IMR-90 (cell line): ENCODE data around the gene FUBP3. TPM values are rescaled to one million over a fixed set of nuclear protein-coding genes. Genes with fewer than 3 reads are reported as not detected.

Source experiments
- ATAC-seq: fragments of 200-7000 bp; cut with Tn5 transposase; 2 replicates; pipeline ENCODE4 v1.9.1; 2020; ENCODE audit warnings: low read depth, mild to moderate bottlenecking, moderate library complexity
- BruUV-seq: library from RNA; stranded (reverse); fragments of 400-500 nt; replicated peaks from 2 replicates; lab custom pipeline; 2021; lab: Mats Ljungman, UMichigan
- CTCF ChIA-PET: fragments of 300-600 bp; formaldehyde crosslinking; extraction: SDS; loops from one replicate; lab custom pipeline; 2021; ENCODE audit warnings: antibody characterized with exemption; lab: Yijun Ruan, JAX
- POLR2A ChIA-PET: fragments of 300-600 bp; sonication (Branson Sonifier 250); formaldehyde crosslinking; loops from one replicate; lab custom pipeline; 2022; ENCODE audit warnings: antibody characterized with exemption; ENCODE audit not compliant: unreplicated experiment; lab: Charles Lee
- DNase-seq: peaks from one replicate; pipeline ENCODE4 v3.0.0; 2013
- H2AFZ ChIP-seq: replicated peaks from 2 replicates; pipeline ENCODE3; 2013; ENCODE audit warnings: low read length, mild to moderate bottlenecking; ENCODE audit not compliant: poor library complexity
- H2AK5ac ChIP-seq: 2 replicates; pipeline ENCODE4 v1.6.1; 2013; ENCODE audit warnings: low read depth, low read length, inconsistent platforms
- H2AK9ac ChIP-seq: replicated peaks from 2 replicates; pipeline ENCODE3; 2013; ENCODE audit warnings: mild to moderate bottlenecking, low read depth, low read length, moderate library complexity; ENCODE audit not compliant: poor library complexity
- H2BK120ac ChIP-seq: 2 replicates; pipeline ENCODE4 v1.6.1; 2013; ENCODE audit warnings: low read depth, low read length, inconsistent platforms
- H2BK15ac ChIP-seq: 3 replicates; pipeline ENCODE4 v1.6.1; 2013; ENCODE audit warnings: low read depth, low read length, inconsistent platforms
- H2BK20ac ChIP-seq: 2 replicates; pipeline ENCODE4 v1.6.1; 2013; ENCODE audit warnings: low read depth, mild to moderate bottlenecking, inconsistent platforms, low read length, moderate library complexity
- H2BK5ac ChIP-seq: 2 replicates; pipeline ENCODE4 v1.6.1; 2013; ENCODE audit warnings: mild to moderate bottlenecking, low read depth, low read length, inconsistent platforms; ENCODE audit not compliant: poor library complexity, severe bottlenecking
- H3K14ac ChIP-seq: replicated peaks from 2 replicates; pipeline ENCODE4 v1.6.1; 2013; ENCODE audit warnings: low read depth, low read length, inconsistent platforms
- H3K18ac ChIP-seq: 2 replicates; pipeline ENCODE4 v1.6.1; 2013; ENCODE audit warnings: low read depth, low read length, control low read depth
- H3K23ac ChIP-seq: 2 replicates; pipeline ENCODE4 v1.6.1; 2013; ENCODE audit warnings: low read depth, low read length, inconsistent platforms
- H3K27ac ChIP-seq: 2 replicates; pipeline ENCODE4 v1.5.1; 2013; ENCODE audit warnings: mild to moderate bottlenecking, control low read depth, low read length; ENCODE audit not compliant: insufficient read depth
- H3K27me3 ChIP-seq: 2 replicates; pipeline ENCODE4 v1.6.1; 2013; ENCODE audit warnings: low read length; ENCODE audit not compliant: control insufficient read depth, insufficient read depth
- H3K36me3 ChIP-seq: 2 replicates; pipeline ENCODE4 v1.6.1; 2013; ENCODE audit warnings: low read length, mixed read lengths; ENCODE audit not compliant: control insufficient read depth, insufficient read depth
- H3K4ac ChIP-seq: 2 replicates; pipeline ENCODE4 v1.6.1; 2013; ENCODE audit warnings: low read depth, low read length, inconsistent platforms
- H3K4me1 ChIP-seq: 2 replicates; pipeline ENCODE4 v1.6.1; 2013; ENCODE audit warnings: low read length, mixed read lengths; ENCODE audit not compliant: control insufficient read depth, insufficient read depth
- H3K4me2 ChIP-seq: 2 replicates; pipeline ENCODE4 v1.6.1; 2013; ENCODE audit warnings: low read depth, mild to moderate bottlenecking, control low read depth, low read length, moderate library complexity
- H3K4me3 ChIP-seq: 2 replicates; pipeline ENCODE4 v1.5.1; 2013; ENCODE audit warnings: low read depth, mild to moderate bottlenecking, control low read depth, low read length, moderate library complexity; ENCODE audit not compliant: insufficient read depth
- H3K56ac ChIP-seq: 2 replicates; pipeline ENCODE4 v1.6.1; 2013; ENCODE audit warnings: low read length, inconsistent platforms; ENCODE audit not compliant: insufficient read depth; ENCODE audit errors: extremely low read depth
- H3K79me1 ChIP-seq, 2 experiments: 2 replicates each; pipeline ENCODE4 v1.6.1; 2013; ENCODE audit warnings: low read length in 2 of 2, inconsistent platforms in 1 of 2, low read depth in 1 of 2
- H3K9ac ChIP-seq: 2 replicates; pipeline ENCODE4 v1.6.1; 2013; ENCODE audit warnings: low read depth, low read length, control low read depth
- H3K9me1 ChIP-seq: 2 replicates; pipeline ENCODE4 v1.6.1; 2013; ENCODE audit warnings: low read length, inconsistent platforms; ENCODE audit not compliant: insufficient read depth
- H3K9me3 ChIP-seq: 2 replicates; pipeline ENCODE4 v1.6.1; 2013; ENCODE audit warnings: low read length; ENCODE audit not compliant: control insufficient read depth, insufficient read depth
- H4K20me1 ChIP-seq: 2 replicates; pipeline ENCODE4 v1.6.1; 2013; ENCODE audit warnings: low read length, inconsistent platforms; ENCODE audit not compliant: insufficient read depth
- H4K5ac ChIP-seq: 2 replicates; pipeline ENCODE4 v1.6.1; 2013; ENCODE audit warnings: mild to moderate bottlenecking, low read depth, low read length, control low read depth
- H4K8ac ChIP-seq, 2 experiments: 2 replicates each; pipeline ENCODE4 v1.6.1; 2013; ENCODE audit warnings: low read depth in 2 of 2, low read length in 2 of 2, control low read depth in 1 of 2, inconsistent platforms in 1 of 2
- H4K91ac ChIP-seq: 2 replicates; pipeline ENCODE4 v1.6.1; 2013; ENCODE audit warnings: low read depth, low read length, inconsistent platforms; ENCODE audit not compliant: insufficient read depth
- BHLHE40 ChIP-seq: fragments of 150-350 bp; IDR thresholded peaks from 2 replicates; pipeline ENCODE4 v1.6.1; 2016; ENCODE audit warnings: mild to moderate bottlenecking, low read depth, low read length
- CEBPB ChIP-seq: IDR thresholded peaks from 2 replicates; pipeline ENCODE4 v1.6.1; 2012; ENCODE audit warnings: low read depth, low read length, improper control_type of control experiment
- CHD1 ChIP-seq: IDR thresholded peaks from 2 replicates; pipeline ENCODE4 v1.6.1; 2012; ENCODE audit warnings: low read depth, low read length, improper control_type of control experiment
- FOS ChIP-seq: fragments of 150-350 bp; IDR thresholded peaks from 2 replicates; pipeline ENCODE4 v1.6.1; 2016; ENCODE audit warnings: low read depth, low read length
- MAFK ChIP-seq: IDR thresholded peaks from 2 replicates; pipeline ENCODE4 v1.6.1; 2012; ENCODE audit warnings: low read depth, low read length, improper control_type of control experiment
- MAZ ChIP-seq: IDR thresholded peaks from 2 replicates; pipeline ENCODE4 v1.6.1; 2012; ENCODE audit warnings: low read depth, mild to moderate bottlenecking, low read length, improper control_type of control experiment, moderate library complexity, borderline replicate concordance
- MXI1 ChIP-seq: IDR thresholded peaks from 2 replicates; pipeline ENCODE4 v1.6.1; 2012; ENCODE audit warnings: low read depth, mild to moderate bottlenecking, low read length, moderate library complexity, borderline replicate concordance
- NFE2L2 ChIP-seq: fragments of 150-350 bp; IDR thresholded peaks from 2 replicates; pipeline ENCODE4 v1.6.1; 2016; ENCODE audit warnings: low read depth, mild to moderate bottlenecking, low read length
- POLR2A ChIP-seq: IDR thresholded peaks from 2 replicates; pipeline ENCODE4 v1.6.1; 2012; ENCODE audit warnings: mild to moderate bottlenecking, low read depth, low read length
- RCOR1 ChIP-seq: IDR thresholded peaks from 2 replicates; pipeline ENCODE4 v1.6.1; 2012; ENCODE audit warnings: mild to moderate bottlenecking, low read length, improper control_type of control experiment; ENCODE audit not compliant: insufficient replicate concordance
- RFX5 ChIP-seq: IDR thresholded peaks from 2 replicates; pipeline ENCODE4 v1.8.0; 2012; ENCODE audit warnings: low read depth, mild to moderate bottlenecking, low read length, moderate library complexity
- SMC3 ChIP-seq: fragments of 150-350 bp; IDR thresholded peaks from 2 replicates; pipeline ENCODE4 v1.6.1; 2016; ENCODE audit warnings: low read depth, mild to moderate bottlenecking, antibody characterized with exemption, low read length, moderate library complexity
- WGBS, 2 experiments: methylation state at CpG; one replicate each; pipeline versions ENCODE4 v1.1.5 to v1.1.7; 2013; ENCODE audit warnings: missing lambda C conversion rate in 2 of 2; ENCODE audit not compliant: insufficient read length in 1 of 2; ENCODE audit errors: extremely low coverage in 2 of 2; 5-methylcytosine and 5-hydroxymethylcytosine counted together
- dilution Hi-C: fragments of 300-500 bp; cut with HindIII; formaldehyde crosslinking; loops from one replicate; pipeline ENCODE4 v1.14.3; 2018; ENCODE audit warnings: low sequenced_read_pairs; ENCODE audit not compliant: unreplicated experiment
- in situ Hi-C: fragments of 300-500 bp; cut with MboI; formaldehyde crosslinking; loops from 3 replicates; pipeline ENCODE4 v1.14.3; 2019; ENCODE audit warnings: low sequenced_read_pairs, inconsistent platforms, mixed read lengths
- intact Hi-C: fragments of 100-400 bp; cut with micrococcal nuclease; formaldehyde crosslinking; loops from 2 replicates; pipeline ENCODE4 v1.10.0; 2022
- polyA plus RNA-seq, 3 experiments: library from polyadenylated mRNA; depleted of rRNA; stranded (reverse); fragments of >200 nt; gene quantifications; 2 replicates each; pipeline ENCODE4 v1.2.3, GENCODE V29; 2012; ENCODE audit warnings: low replicate concordance in 1 of 3
- total RNA-seq: library from RNA; depleted of rRNA; stranded (reverse); fragments of >200 nt; gene quantifications from 2 replicates; pipeline ENCODE4 v1.2.3, GENCODE V29; 2012
- TF ChIP-seq, protein P1 (sequence below): fragments of 150-350 bp; IDR thresholded peaks from 2 replicates; pipeline ENCODE4 v1.6.1; 2016; ENCODE audit warnings: low read depth, mild to moderate bottlenecking, low read length, moderate library complexity, borderline replicate concordance
- TF ChIP-seq, protein P2 (sequence below): conservative IDR thresholded peaks from 2 replicates; pipeline ENCODE4 v1.5.1; 2012; ENCODE audit warnings: mild to moderate bottlenecking, low read depth, low read length, improper control_type of control experiment

Gene FUBP3
- total and polyA plus RNA-seq, 2 of the 4 experiments (the other 2 are of a cell fraction): 32.3 to 50.1 TPM

DNA sequence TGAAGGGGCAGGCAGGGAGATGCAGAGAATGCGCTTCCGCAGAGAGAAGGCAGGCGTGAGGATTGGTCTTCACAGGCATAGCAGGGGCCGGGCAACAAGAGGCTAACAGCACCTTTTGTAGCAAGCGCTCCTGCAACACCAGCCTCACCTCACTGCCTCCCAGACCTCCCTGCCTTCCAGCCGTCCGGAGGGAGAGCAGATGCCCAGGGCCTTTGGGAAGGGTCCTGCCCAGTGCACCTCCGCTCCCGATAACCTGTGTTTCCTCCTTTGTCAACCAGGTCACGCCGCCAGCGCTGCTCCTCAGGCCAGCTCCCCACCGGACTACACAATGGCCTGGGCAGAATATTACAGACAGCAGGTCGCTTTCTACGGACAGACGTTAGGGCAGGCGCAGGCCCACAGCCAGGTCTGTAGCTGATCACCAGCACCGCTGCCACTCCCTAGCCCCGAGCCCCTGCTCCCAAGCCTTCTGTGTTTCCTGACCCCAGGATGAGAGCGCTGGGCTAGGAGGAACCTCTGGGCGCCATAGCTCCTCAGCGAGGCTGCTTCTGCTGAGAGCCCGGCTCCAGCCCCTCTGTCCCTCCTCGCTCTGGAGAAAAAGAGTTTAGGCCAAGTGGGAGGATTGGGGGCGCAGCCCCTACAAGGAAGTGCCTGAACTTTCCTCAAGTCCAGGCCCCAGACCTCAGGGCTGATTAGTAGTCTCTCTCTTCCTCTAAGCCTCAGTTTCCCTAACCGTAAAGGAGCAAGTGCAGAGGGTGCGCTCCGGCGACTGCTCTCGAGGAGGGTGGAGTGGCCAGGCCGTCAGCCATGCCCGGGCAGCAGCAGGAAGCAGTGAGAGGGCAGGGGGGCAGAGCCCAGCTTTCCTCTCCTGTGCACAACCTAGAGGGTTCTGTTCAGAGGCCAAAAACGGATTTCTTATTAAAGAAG, 56.6 kb downstream of the FUBP3 start:
- no TSS peak for BruUV-seq
- 96% methylated on average over 13 of the region's 33 CpGs; no CpG with 5 or more reads in 1 of the 2 experiments for WGBS, 2 experiments
- Histone ChIP-seq H3K9ac (no peak overlapping the region), H2BK120ac (no peak overlapping the region), H4K20me1 (no peaks in the 10 kb centered on the region; the same call in 1 of the 2 replicates), H3K4me1 (no peaks in the 10 kb centered on the region), H3K79me1 (no peaks in the 10 kb centered on the region), H2BK5ac (no peak overlapping the region), H3K14ac (no peak overlapping the region), H4K8ac (no peak overlapping the region), H3K4me2 (no peak overlapping the region), H2AK5ac (no peak overlapping the region), H2BK15ac (no peak overlapping the region), H2AFZ (no peak overlapping the region), H3K27me3 (no peaks in the 10 kb centered on the region), H4K91ac (no peak overlapping the region), H4K5ac (no peak overlapping the region), H3K23ac (no peak overlapping the region), H3K36me3 (peaks cover 65% of the 10 kb centered on the region), H3K27ac (no peak overlapping the region), H2BK20ac (no peak overlapping the region), H3K4ac (no peak overlapping the region), H3K9me1 (peaks cover 4% of the 10 kb centered on the region; the same call in 1 of the 2 replicates), H3K56ac (no peak overlapping the region), H2AK9ac (no peak overlapping the region), H3K18ac (no peak overlapping the region), H3K9me3 (no peaks in the 10 kb centered on the region), H3K4me3 (no peak overlapping the region)
- ChIA-PET POLR2A (no interaction called here), CTCF (no interaction called here)
- dilution Hi-C loops: no loop called here
- in situ Hi-C loops: no loop called here
- intact Hi-C loops: no loop called here
- ATAC-seq (no peak), DNase-seq (no peak)
- TF ChIP-seq MAZ (no peak), CEBPB (no peak), RFX5 (no peak), RCOR1 (no peak), MAFK (no peak), CHD1 (no peak), BHLHE40 (no peak), POLR2A (no peak), MXI1 (no peak), NFE2L2 (no peak), SMC3 (no peak), FOS (no peak)
- TF ChIP-seq, protein P1, sequence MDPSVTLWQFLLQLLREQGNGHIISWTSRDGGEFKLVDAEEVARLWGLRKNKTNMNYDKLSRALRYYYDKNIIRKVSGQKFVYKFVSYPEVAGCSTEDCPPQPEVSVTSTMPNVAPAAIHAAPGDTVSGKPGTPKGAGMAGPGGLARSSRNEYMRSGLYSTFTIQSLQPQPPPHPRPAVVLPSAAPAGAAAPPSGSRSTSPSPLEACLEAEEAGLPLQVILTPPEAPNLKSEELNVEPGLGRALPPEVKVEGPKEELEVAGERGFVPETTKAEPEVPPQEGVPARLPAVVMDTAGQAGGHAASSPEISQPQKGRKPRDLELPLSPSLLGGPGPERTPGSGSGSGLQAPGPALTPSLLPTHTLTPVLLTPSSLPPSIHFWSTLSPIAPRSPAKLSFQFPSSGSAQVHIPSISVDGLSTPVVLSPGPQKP: no peak
- TF ChIP-seq, protein P2, sequence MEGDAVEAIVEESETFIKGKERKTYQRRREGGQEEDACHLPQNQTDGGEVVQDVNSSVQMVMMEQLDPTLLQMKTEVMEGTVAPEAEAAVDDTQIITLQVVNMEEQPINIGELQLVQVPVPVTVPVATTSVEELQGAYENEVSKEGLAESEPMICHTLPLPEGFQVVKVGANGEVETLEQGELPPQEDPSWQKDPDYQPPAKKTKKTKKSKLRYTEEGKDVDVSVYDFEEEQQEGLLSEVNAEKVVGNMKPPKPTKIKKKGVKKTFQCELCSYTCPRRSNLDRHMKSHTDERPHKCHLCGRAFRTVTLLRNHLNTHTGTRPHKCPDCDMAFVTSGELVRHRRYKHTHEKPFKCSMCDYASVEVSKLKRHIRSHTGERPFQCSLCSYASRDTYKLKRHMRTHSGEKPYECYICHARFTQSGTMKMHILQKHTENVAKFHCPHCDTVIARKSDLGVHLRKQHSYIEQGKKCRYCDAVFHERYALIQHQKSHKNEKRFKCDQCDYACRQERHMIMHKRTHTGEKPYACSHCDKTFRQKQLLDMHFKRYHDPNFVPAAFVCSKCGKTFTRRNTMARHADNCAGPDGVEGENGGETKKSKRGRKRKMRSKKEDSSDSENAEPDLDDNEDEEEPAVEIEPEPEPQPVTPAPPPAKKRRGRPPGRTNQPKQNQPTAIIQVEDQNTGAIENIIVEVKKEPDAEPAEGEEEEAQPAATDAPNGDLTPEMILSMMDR: no peak
